ENCODE data around the gene SPHKAP. TPM values are rescaled to one million over a fixed set of nuclear protein-coding genes. Genes with fewer than 3 reads are reported as not detected.
"Not testable (repeated sequence)": the region's sequence is repeated elsewhere in the genome, so short reads cannot be mapped to it uniquely, and the experiment has no call there.

SPHKAP gene, protein sequence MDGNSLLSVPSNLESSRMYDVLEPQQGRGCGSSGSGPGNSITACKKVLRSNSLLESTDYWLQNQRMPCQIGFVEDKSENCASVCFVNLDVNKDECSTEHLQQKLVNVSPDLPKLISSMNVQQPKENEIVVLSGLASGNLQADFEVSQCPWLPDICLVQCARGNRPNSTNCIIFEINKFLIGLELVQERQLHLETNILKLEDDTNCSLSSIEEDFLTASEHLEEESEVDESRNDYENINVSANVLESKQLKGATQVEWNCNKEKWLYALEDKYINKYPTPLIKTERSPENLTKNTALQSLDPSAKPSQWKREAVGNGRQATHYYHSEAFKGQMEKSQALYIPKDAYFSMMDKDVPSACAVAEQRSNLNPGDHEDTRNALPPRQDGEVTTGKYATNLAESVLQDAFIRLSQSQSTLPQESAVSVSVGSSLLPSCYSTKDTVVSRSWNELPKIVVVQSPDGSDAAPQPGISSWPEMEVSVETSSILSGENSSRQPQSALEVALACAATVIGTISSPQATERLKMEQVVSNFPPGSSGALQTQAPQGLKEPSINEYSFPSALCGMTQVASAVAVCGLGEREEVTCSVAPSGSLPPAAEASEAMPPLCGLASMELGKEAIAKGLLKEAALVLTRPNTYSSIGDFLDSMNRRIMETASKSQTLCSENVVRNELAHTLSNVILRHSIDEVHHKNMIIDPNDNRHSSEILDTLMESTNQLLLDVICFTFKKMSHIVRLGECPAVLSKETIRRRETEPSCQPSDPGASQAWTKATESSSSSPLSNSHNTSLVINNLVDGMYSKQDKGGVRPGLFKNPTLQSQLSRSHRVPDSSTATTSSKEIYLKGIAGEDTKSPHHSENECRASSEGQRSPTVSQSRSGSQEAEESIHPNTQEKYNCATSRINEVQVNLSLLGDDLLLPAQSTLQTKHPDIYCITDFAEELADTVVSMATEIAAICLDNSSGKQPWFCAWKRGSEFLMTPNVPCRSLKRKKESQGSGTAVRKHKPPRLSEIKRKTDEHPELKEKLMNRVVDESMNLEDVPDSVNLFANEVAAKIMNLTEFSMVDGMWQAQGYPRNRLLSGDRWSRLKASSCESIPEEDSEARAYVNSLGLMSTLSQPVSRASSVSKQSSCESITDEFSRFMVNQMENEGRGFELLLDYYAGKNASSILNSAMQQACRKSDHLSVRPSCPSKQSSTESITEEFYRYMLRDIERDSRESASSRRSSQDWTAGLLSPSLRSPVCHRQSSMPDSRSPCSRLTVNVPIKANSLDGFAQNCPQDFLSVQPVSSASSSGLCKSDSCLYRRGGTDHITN (N-terminal part only)
- total RNA-seq (2014; rRNA removed; shearing (Covaris generic)), result 0.10 TPM in 1 of 2 replicates, not detected in the other

DNA sequence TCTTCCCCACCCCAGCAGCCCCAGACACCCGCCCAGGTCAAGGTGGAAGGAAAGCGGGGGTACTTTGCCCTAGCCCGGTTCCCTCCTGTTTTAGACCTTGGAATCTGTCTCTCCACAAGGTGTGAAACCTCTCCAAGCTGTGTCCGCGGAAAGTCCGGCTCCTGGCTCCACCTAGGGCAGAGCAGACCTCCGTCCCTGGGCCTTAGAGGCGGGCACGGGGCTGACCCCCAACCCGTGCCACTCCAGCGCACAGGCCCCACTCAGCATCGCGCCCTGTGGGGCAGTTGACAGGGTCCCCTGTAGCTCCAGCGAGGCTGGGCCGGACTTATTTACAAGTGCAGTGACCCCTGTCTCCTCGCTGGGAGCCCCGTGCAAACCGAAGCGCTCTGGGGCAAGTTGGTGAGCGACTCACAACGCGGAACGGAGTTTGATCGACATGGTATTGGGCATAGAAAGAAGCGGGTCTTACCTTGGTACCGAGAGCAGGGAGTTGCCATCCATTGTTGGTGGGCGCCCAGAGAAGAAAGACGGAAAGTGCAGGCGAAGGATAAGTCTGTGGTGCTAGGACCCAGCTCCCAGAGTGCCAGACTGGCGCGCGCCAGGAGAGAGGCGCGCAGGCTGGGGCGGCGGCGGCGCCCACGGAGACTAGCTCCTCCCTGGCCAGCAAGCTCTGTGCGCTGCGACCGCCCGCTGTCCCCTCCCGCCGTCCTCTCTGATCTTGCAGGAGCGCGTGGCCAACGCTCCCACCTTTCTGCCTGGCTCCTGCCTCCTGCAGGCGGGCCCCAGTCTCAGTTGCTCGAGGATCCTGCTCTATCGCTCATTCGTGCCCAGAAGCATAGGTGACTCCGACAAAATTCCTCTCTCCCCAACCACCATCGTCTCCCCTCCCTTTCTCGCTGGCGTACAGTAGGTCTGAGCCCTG is at the start of gene SPHKAP:
Gene SPHKAP, minus strand, starts transcription at position 590 of the 922 bp plus-strand sequence. Its CDS starts 89 bp downstream, at position 501.
- Histone ChIP-seq H3K36me3 (replicated peaks; ENCODE audit: control insufficient read depth, insufficient read depth, low read length) (no peaks in the 10 kb centered on the region), H3K27me3 (ENCODE audit: control insufficient read depth, insufficient read depth, low read length) (peaks cover 35% of the 10 kb centered on the region), H3K4me3 (ENCODE audit: insufficient read depth, low read depth, low read length) (peak within 1 kb of the TSS; percentile 47)
- DNase-seq, result peak; percentile 41

DNA sequence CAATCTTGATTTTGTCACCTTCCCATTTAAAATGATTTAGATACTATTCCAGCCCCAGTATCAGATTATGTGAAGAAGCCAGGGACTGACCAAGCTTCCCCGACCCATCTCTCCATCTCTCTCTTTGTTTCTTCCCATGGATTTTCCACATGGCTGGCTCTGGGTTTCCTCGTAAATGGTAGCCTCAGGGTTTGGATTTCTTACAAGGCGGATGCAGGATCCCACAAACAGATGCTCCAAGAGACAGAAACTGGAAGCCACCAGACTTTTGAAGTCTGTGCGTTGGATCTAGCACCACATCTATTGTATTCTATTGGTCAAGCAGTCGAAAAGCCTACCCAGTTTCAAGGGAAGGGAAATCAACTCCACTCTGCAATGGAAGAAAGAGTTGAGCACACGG is 46.0 kb upstream of the SPHKAP start:
- Histone ChIP-seq H3K36me3 (replicated peaks; ENCODE audit: control insufficient read depth, insufficient read depth, low read length) (no peaks in the 10 kb centered on the region), H3K27me3 (ENCODE audit: control insufficient read depth, insufficient read depth, low read length) (no peaks in the 10 kb centered on the region), H3K4me3 (ENCODE audit: insufficient read depth, low read depth, low read length) (no peak overlapping the region)
- no peak for DNase-seq

DNA sequence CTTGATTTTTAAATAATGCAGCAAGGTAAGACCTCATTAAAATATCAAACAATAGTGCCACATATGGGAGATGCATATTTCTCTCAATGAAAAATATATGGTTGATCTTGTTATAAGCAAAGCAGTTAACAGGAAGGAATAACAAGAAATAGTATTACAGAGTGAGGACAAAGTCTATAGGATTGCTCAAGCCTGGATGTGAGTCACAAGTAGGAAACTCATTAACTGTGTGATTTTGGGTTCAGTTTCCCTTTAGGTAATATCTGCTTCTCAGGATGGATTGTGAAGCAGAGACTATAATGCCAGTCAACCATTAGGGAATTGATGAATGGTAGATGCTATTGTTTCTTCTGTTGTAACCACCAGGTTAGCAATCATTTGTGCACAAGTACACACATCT is 42.9 kb upstream of the SPHKAP start:
- DNase-seq, result no peak
- Histone ChIP-seq H3K36me3 (replicated peaks; ENCODE audit: control insufficient read depth, insufficient read depth, low read length) (no peaks in the 10 kb centered on the region), H3K4me3 (ENCODE audit: insufficient read depth, low read depth, low read length) (no peak overlapping the region), H3K27me3 (ENCODE audit: control insufficient read depth, insufficient read depth, low read length) (no peaks in the 10 kb centered on the region)

DNA sequence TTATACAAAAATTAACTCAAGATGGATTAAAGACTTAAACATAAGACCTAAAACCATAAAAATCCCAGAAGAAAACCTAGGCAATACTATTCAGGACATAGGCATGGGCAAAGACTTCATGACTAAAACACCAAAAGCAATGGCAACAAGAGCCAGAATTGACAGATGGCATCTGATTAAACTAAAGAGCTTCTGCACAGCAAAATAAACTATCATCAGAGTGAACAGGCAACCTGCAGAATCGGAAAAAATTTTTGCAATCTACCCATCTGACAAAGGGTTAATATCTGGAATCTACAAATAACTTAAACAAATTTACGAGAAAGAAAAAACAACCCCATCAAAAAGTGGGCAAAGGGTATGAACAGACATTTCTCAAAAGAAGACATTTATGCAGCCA is 37.1 kb upstream of the SPHKAP start:
- DNase-seq; H3K36me3 ChIP-seq (replicated peaks; ENCODE audit: control insufficient read depth, insufficient read depth, low read length); H3K4me3 ChIP-seq (ENCODE audit: insufficient read depth, low read depth, low read length); H3K27me3 ChIP-seq (ENCODE audit: control insufficient read depth, insufficient read depth, low read length): not testable (repeated sequence)

DNA sequence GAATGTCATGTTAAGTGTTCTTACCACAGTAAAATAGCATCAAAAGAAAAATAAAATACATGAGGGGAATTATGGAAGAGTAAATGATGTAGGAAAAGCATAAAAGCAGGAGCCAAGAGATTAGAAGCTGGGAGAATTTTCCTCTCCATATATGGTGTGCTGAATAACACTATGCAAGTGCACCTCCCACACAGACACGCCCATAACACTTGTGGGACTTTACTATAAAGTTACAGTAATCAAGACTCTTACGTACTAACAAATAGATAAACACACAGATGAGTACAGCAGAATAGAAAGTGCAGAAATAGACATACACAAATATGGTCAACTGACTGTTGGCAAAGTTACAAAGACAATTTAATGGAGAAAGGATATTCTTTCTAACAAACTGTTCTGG is 16.0 kb upstream of the SPHKAP start:
- no peak for DNase-seq
- H3K36me3 ChIP-seq (replicated peaks; ENCODE audit: control insufficient read depth, insufficient read depth, low read length), result no peaks in the 10 kb centered on the region
- H3K27me3 ChIP-seq (ENCODE audit: control insufficient read depth, insufficient read depth, low read length), result no peaks in the 10 kb centered on the region
- no peak overlapping the region for H3K4me3 ChIP-seq (ENCODE audit: insufficient read depth, low read depth, low read length)

DNA sequence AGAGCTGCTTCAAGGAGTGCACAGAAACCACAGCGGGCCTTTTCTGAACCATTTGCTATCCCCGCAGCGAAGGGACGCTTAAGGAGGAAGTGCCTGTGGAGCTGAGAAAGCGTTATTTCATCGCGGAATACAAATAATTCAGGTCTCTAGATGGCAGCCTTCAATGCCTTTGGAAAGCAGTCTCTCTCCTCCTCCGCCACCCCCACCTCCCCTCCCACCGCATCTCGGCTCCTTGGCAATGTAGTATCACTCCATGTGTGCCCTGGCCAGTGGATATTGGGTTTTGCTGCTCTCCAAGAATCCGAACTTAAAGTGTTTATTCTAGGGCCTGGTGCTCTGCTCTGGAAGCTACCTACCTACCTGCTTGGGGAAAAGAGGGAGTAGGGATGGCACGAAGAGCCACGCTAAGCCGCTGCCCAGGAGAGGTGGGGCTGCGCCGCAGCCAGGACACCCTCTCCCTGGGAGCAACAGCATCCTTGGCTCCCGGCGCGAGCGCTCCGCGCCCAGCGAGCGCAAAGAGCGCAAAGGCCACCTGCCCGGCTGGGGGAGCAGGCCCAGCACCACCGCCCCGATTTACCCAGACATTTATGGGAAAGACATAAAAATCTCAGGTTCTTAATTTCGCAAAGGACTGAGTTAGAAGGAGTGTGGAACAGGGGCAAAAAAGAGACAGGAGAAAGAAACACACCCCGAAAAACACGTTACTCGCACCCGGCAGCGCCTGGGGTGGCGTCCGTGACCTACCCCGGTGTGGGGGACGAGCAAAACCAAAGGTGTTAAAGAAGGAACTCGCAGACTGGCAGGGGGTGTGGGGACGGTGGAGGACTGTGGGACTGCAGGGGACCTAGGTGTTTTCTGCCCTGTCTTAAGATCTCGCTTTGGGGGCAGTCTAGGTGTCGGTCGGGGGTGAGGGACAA is 1.0 kb downstream of the SPHKAP start:
- Histone ChIP-seq H3K4me3 (ENCODE audit: insufficient read depth, low read depth, low read length) (peak overlapping the region; percentile 47), H3K27me3 (ENCODE audit: control insufficient read depth, insufficient read depth, low read length) (peaks cover 35% of the 10 kb centered on the region), H3K36me3 (replicated peaks; ENCODE audit: control insufficient read depth, insufficient read depth, low read length) (no peaks in the 10 kb centered on the region)
- peak; percentile 42 for DNase-seq

DNA sequence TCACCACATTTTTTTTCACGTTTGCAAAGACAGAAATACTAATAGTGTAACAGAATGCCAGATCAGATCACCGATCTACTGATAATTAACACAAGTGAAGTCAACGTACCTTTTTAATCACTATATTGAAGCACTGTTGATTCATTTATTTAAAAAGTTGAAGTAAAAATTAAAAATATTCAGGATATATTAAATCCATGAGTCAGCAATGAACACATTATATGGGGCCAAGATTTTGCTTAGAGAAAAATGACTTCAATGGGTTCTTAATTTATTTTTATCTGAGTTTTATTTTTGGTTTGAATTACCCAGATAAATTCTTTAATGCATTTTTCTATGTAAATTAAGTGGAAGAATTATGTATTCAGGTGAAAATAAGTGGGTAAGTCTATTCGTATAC is 14.2 kb downstream of the SPHKAP start:
- no peak overlapping the region for H3K4me3 ChIP-seq (ENCODE audit: insufficient read depth, low read depth, low read length)
- no peaks in the 10 kb centered on the region for H3K36me3 ChIP-seq (replicated peaks; ENCODE audit: control insufficient read depth, insufficient read depth, low read length)
- DNase-seq, result no peak
- no peaks in the 10 kb centered on the region for H3K27me3 ChIP-seq (ENCODE audit: control insufficient read depth, insufficient read depth, low read length)

DNA sequence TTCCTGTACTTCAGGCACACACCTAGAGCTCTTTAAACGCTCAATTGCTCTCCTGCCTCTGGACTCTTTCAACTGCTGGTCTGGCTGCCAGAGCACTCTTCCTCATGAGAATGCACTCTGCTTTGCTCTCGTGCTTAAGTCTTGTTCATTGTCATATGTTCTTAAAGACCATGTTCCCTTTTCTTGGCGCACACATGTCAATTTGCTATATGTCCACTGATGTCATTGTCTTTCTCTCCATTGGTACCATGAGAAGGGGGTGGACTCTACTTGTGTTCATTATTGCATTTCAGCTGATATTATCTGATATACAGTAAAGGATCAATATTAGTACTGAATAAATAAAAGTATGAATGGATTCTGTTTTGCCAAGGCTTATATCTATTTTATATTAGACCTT is 16.8 kb downstream of the SPHKAP start:
- H3K27me3 ChIP-seq (ENCODE audit: control insufficient read depth, insufficient read depth, low read length), result no peaks in the 10 kb centered on the region
- H3K4me3 ChIP-seq (ENCODE audit: insufficient read depth, low read depth, low read length), result no peak overlapping the region
- DNase-seq, result no peak

DNA sequence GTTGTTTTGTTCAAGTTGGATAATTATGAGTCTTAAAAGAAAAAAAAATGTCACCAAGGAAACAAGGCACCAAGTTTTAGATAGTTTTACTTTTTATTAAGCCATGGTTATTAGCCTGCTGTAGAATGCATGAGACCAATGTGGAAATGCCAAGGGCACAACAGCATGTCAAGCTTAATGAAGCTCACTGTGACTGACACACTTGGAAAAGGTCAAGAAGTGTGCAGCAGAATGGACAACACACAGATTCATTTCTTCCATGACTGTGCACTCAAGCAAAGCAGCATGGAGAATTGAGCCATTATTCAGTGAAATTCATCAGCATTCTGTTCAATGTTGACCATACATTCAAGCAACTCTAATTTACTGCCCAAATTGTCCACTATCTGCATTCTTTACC is 23.6 kb downstream of the SPHKAP start:
- Histone ChIP-seq H3K4me3 (ENCODE audit: insufficient read depth, low read depth, low read length) (no peak overlapping the region), H3K27me3 (ENCODE audit: control insufficient read depth, insufficient read depth, low read length) (no peaks in the 10 kb centered on the region), H3K36me3 (replicated peaks; ENCODE audit: control insufficient read depth, insufficient read depth, low read length) (no peaks in the 10 kb centered on the region)
- no peak for DNase-seq

More for the DNA sequence above, 16.8 kb downstream of the SPHKAP start:
- H3K36me3 ChIP-seq (replicated peaks; ENCODE audit: control insufficient read depth, insufficient read depth, low read length), result no peaks in the 10 kb centered on the region

DNA sequence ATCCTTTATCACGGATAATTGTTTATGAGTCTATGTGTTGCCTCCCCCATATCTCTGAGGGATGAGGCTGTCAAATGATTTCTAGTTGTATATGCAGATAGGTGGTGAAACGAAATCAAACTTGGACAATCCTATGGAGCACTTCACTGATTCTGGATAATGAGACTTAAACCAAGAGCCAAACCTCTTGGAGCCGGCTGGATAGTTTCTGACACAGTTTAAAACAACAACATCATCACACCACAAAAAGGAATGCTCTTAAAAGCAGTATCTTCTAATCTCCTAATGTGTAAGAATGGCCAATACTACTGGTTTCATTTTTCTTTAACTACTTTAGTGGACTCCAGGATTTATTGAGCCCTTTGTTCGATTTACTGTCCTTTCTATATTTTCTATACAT is 36.5 kb downstream of the SPHKAP start:
- DNase-seq, result no peak
- Histone ChIP-seq H3K36me3 (replicated peaks; ENCODE audit: control insufficient read depth, insufficient read depth, low read length) (no peaks in the 10 kb centered on the region), H3K4me3 (ENCODE audit: insufficient read depth, low read depth, low read length) (no peak overlapping the region), H3K27me3 (ENCODE audit: control insufficient read depth, insufficient read depth, low read length) (no peaks in the 10 kb centered on the region)

DNA sequence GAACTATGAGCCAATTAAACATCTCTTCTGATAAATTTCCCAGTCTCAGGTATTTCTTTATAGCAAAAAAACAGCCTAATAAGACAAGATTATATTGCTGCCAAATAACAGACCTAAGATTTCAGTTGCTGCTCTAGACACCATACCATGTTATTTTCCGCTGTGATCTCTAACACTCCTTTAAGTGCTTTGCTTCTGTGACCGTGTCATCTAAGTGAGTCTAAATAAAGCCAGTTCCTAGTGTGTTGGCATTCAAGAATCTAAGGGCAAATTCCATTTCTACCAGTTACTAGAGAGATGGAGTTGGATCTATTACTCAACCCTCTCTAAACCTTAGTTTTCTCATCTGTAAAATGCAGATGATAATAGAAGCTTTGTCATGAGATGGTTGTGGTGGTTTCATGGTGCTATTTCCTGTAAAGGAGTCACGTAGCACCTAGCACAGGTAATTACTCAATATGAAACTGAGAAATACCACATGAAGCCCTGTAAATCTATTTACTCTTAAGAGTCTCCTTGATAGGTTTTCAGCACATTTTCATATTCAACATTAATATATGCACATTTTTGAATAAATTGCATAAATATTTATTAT is 40.5 kb downstream of the SPHKAP start:
- H3K4me3 ChIP-seq (ENCODE audit: insufficient read depth, low read depth, low read length), result no peak overlapping the region
- no peaks in the 10 kb centered on the region for H3K27me3 ChIP-seq (ENCODE audit: control insufficient read depth, insufficient read depth, low read length)
- H3K36me3 ChIP-seq (replicated peaks; ENCODE audit: control insufficient read depth, insufficient read depth, low read length), result no peaks in the 10 kb centered on the region
- DNase-seq, result no peak

DNA sequence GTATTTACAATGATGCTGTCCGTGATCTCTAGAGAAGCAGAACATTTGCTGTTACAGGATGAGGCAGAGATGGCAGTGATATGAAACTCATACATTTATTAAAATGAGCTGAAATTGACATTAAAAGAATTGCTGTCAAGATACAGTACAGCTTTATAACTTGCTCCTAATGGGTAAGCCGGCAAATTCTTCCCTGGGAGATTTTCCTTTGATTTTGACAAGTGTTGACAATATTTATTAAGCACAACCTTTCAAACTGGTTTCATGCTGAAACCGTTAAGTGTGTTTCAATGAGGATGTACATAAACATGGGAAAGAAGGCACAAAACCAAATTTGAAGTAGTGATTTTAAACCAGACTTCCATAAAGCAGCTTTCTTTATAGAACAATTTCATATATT is 45.5 kb downstream of the SPHKAP start:
- no peak for DNase-seq
- Histone ChIP-seq H3K36me3 (replicated peaks; ENCODE audit: control insufficient read depth, insufficient read depth, low read length) (no peaks in the 10 kb centered on the region), H3K4me3 (ENCODE audit: insufficient read depth, low read depth, low read length) (no peak overlapping the region), H3K27me3 (ENCODE audit: control insufficient read depth, insufficient read depth, low read length) (no peaks in the 10 kb centered on the region)

Measured in H7 (cell line).